ENCODE measurements around the gene FILIP1.

FILIP1 gene

GRCh38 chr6:75427329-75427728 lies 66.3 kb downstream of the FILIP1 start:
- Histone ChIP-seq H3K9ac (ENCODE audit: low read length in 5 of 5) (no peak overlapping the region), H3K4me1 (ENCODE audit: control insufficient read depth in 5 of 5, insufficient read depth in 5 of 5, low read length in 5 of 5) (peaks cover 0 to 9% (median 0%) of the 10 kb centered on the region in 5 donors), H3K9me3 (ENCODE audit: control insufficient read depth in 5 of 5, low read length in 5 of 5) (no peaks in the 10 kb centered on the region), H3K4me3 (ENCODE audit: low read depth in 1 of 5, low read length in 5 of 5) (no peak overlapping the region), H3K27ac (ENCODE audit: low read depth, low read length) (no peak overlapping the region), H3K36me3 (ENCODE audit: control insufficient read depth in 5 of 5, insufficient read depth in 5 of 5, low read length in 5 of 5) (no peaks in the 10 kb centered on the region), H3K27me3 (ENCODE audit: control insufficient read depth in 5 of 5, insufficient read depth in 4 of 5, low read length in 5 of 5) (peaks cover 0 to 2% (median 0%) of the 10 kb centered on the region in 5 donors)

DNA sequence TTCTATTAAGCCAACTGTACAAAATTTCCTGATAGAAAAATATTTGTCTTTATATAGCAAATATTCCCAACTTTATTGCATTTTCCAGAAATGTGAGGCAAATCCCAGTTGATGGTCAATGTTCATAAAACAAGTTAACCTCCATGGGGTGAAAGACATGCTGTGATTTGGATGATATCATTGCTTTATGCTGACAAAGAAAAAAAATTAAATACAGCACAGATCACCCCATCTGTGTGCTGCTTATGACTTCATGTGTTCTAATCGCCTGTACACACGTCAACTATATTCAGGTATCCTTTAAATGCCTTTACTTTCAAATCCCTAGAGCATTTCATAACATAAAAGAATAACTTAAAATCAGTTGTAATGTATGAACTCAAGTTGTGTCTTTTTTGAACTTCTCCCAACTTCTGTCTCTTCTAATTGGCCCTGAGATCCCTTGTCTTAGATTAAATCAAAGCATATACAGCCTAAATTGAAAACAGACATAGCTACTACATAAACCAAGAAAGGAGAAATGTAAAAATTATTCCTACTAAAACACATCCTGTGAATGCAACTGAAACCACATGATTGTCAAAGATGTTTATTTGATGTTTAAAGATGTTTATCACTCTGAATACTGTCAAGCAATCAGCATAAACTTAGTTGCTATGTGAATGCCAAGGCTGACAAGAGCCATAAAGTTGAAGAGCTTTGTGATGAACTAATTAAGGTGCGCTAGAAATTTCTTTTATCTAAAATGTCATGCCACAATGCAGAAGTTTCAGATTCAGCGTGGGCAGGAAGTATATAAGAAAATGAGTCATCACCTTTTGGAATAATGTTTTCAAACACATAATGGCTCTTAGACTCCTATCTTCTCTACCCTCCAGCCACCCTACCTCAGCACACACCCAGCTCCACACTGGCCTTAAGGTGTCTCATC lies 68.7 kb downstream of the FILIP1 start:
- Histone ChIP-seq H3K9me3 (ENCODE audit: control insufficient read depth in 5 of 5, low read length in 5 of 5) (no peaks in the 10 kb centered on the region), H3K36me3 (ENCODE audit: control insufficient read depth in 5 of 5, insufficient read depth in 5 of 5, low read length in 5 of 5) (no peaks in the 10 kb centered on the region), H3K27ac (ENCODE audit: low read depth, low read length) (no peak overlapping the region), H3K4me3 (ENCODE audit: low read depth in 1 of 5, low read length in 5 of 5) (no peak overlapping the region), H3K4me1 (ENCODE audit: control insufficient read depth in 5 of 5, insufficient read depth in 5 of 5, low read length in 5 of 5) (peaks cover 0 to 11% (median 0%) of the 10 kb centered on the region in 5 donors), H3K9ac (ENCODE audit: low read length in 5 of 5) (no peak overlapping the region), H3K27me3 (ENCODE audit: control insufficient read depth in 5 of 5, insufficient read depth in 4 of 5, low read length in 5 of 5) (peaks cover 0 to 2% (median 0%) of the 10 kb centered on the region in 5 donors)

DNA sequence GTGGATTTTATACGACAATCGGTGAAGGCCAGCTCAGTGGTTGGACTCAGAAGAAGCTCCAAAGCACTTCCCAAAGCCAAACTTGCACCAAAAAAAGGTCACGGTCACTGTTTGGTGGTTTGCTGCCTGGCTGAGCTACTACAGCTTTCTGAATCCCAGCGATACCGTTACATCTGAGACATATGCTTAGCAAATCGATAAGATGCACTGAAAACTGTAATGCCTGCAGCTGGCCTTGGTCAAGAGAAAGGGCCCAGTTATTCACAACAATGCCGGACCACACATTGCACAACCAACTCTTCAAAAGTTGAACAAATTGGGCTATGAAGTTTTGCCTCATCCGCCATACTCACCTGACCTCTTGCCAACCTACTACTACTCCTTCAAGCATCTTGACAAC lies 70.2 kb downstream of the FILIP1 start:
- H3K4me1 ChIP-seq (ENCODE audit: control insufficient read depth in 5 of 5, insufficient read depth in 5 of 5, low read length in 5 of 5): peaks cover 0 to 14% (median 0%) of the 10 kb centered on the region in 5 donors
- H3K4me3 ChIP-seq (ENCODE audit: low read depth in 1 of 5, low read length in 5 of 5): no peak overlapping the region
- peaks cover 0 to 2% (median 0%) of the 10 kb centered on the region in 5 donors for H3K27me3 ChIP-seq (ENCODE audit: control insufficient read depth in 5 of 5, insufficient read depth in 4 of 5, low read length in 5 of 5)
- H3K9ac ChIP-seq (ENCODE audit: low read length in 5 of 5): no peak overlapping the region
- no peaks in the 10 kb centered on the region for H3K36me3 ChIP-seq (ENCODE audit: control insufficient read depth in 5 of 5, insufficient read depth in 5 of 5, low read length in 5 of 5)
- H3K9me3 ChIP-seq (ENCODE audit: control insufficient read depth in 5 of 5, low read length in 5 of 5): no peaks in the 10 kb centered on the region
- H3K27ac ChIP-seq (ENCODE audit: low read depth, low read length): no peak overlapping the region

DNA sequence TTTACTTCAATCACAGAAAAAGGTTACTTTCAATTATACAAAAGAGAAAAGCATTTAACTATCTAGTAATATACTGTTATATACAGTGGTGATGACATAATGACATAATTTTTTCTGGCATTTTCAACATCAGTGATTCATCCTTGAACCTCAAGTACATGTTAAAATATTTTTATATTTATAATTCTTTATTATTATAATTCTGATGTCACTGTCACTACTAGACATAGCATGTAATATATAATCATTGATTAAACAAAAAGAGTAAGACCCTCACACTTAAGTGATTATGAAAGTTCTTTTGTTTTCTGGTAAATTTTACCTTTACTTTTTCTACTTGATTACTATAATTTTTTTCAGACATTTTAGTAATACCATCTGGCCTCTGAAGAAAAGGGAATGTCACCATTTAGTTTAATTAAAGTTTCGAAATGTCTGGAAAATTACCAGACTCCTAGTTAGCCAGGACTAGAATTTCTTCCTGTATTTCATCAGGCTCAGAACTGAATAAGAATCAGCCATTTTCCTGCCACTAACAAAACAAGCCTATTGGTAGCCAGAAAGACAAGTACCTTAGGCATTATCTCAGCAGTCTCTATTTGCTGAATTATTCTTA lies 71.5 kb downstream of the FILIP1 start:
- peaks cover 0 to 2% (median 0%) of the 10 kb centered on the region in 5 donors for H3K27me3 ChIP-seq (ENCODE audit: control insufficient read depth in 5 of 5, insufficient read depth in 4 of 5, low read length in 5 of 5)
- H3K4me1 ChIP-seq (ENCODE audit: control insufficient read depth in 5 of 5, insufficient read depth in 5 of 5, low read length in 5 of 5): peaks cover 0 to 15% (median 0%) of the 10 kb centered on the region in 5 donors
- H3K9ac ChIP-seq (ENCODE audit: low read length in 5 of 5): no peak overlapping the region
- no peak overlapping the region for H3K27ac ChIP-seq (ENCODE audit: low read depth, low read length)
- H3K9me3 ChIP-seq (ENCODE audit: control insufficient read depth in 5 of 5, low read length in 5 of 5): no peaks in the 10 kb centered on the region
- H3K4me3 ChIP-seq (ENCODE audit: low read depth in 1 of 5, low read length in 5 of 5): no peak overlapping the region
- H3K36me3 ChIP-seq (ENCODE audit: control insufficient read depth in 5 of 5, insufficient read depth in 5 of 5, low read length in 5 of 5): no peaks in the 10 kb centered on the region

DNA sequence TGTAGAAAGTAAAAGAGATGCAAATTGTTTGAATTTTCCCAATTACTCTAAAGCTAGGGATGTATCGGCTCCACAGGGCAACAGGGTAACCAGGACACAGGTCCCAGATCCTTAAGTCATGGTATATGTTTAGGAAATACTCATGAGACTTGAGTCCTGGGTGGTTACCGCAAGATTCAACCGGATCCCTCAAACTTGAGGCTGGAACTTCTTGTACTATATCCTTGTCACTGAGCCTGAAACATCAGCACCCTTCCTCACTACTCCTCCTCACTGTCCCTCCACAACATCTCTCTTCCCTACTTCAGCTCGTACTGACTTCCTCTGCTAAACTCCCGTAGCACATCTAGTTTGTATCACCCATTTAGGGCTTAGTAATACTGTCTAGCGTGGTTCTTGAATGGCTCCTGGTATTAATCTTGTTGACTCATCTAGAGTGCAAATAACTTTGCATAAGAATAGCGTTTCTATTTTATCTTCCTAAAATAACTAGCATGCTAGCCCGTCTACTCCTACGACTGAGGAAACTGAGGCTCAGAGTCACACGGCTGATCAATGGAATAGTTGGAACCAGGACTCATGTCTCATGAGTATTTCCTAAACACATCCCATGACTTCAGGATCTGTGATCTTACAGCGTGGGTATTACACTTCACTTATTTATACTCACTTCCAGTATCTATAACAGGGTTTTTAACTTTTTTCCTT lies 72.1 kb downstream of the FILIP1 start:
- no peak overlapping the region for H3K27ac ChIP-seq (ENCODE audit: low read depth, low read length)

DNA sequence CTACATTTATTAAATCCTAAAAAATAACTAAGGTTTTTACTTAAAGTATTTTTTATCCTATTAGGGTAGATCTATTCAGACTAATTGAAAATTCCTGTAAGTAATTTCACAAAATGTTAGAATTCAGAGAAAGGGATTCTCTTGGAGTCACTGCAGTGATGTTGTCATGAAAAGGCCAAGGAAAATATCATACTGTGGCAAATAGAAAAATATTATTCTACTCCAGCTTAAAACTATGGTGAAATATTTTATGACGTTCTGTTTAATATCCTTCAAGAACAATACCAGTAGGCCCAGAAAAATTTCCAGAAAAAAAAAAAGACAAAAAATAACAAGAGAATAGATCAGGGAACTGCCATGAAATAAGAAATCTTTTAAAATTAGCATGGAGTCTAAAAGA lies 73.6 kb downstream of the FILIP1 start:
- Histone ChIP-seq H3K4me3 (ENCODE audit: low read depth in 1 of 5, low read length in 5 of 5) (no peak overlapping the region), H3K36me3 (ENCODE audit: control insufficient read depth in 5 of 5, insufficient read depth in 5 of 5, low read length in 5 of 5) (no peaks in the 10 kb centered on the region), H3K27ac (ENCODE audit: low read depth, low read length) (no peak overlapping the region), H3K4me1 (ENCODE audit: control insufficient read depth in 5 of 5, insufficient read depth in 5 of 5, low read length in 5 of 5) (peaks cover 0 to 13% (median 0%) of the 10 kb centered on the region in 5 donors), H3K9ac (ENCODE audit: low read length in 5 of 5) (no peak overlapping the region), H3K9me3 (ENCODE audit: control insufficient read depth in 5 of 5, low read length in 5 of 5) (no peaks in the 10 kb centered on the region), H3K27me3 (ENCODE audit: control insufficient read depth in 5 of 5, insufficient read depth in 4 of 5, low read length in 5 of 5) (no peaks in the 10 kb centered on the region)

More for the DNA sequence above, 72.1 kb downstream of the FILIP1 start:
- Histone ChIP-seq H3K4me3 (ENCODE audit: low read depth in 1 of 5, low read length in 5 of 5) (no peak overlapping the region), H3K9ac (ENCODE audit: low read length in 5 of 5) (no peak overlapping the region), H3K9me3 (ENCODE audit: control insufficient read depth in 5 of 5, low read length in 5 of 5) (no peaks in the 10 kb centered on the region), H3K27me3 (ENCODE audit: control insufficient read depth in 5 of 5, insufficient read depth in 4 of 5, low read length in 5 of 5) (peaks cover 0 to 1% (median 0%) of the 10 kb centered on the region in 5 donors), H3K4me1 (ENCODE audit: control insufficient read depth in 5 of 5, insufficient read depth in 5 of 5, low read length in 5 of 5) (peaks cover 0 to 15% (median 0%) of the 10 kb centered on the region in 5 donors), H3K36me3 (ENCODE audit: control insufficient read depth in 5 of 5, insufficient read depth in 5 of 5, low read length in 5 of 5) (no peaks in the 10 kb centered on the region)

- Histone ChIP-seq H3K4me1 (ENCODE audit: control insufficient read depth in 5 of 5, insufficient read depth in 5 of 5, low read length in 5 of 5) (peaks cover 0 to 17% (median 0%) of the 10 kb centered on the region in 5 donors), H3K27me3 (ENCODE audit: control insufficient read depth in 5 of 5, insufficient read depth in 4 of 5, low read length in 5 of 5) (no peaks in the 10 kb centered on the region), H3K9me3 (ENCODE audit: control insufficient read depth in 5 of 5, low read length in 5 of 5) (no peaks in the 10 kb centered on the region), H3K4me3 (ENCODE audit: low read depth in 1 of 5, low read length in 5 of 5) (no peak overlapping the region), H3K27ac (ENCODE audit: low read depth, low read length) (no peak overlapping the region), H3K9ac (ENCODE audit: low read length in 5 of 5) (no peak overlapping the region), H3K36me3 (ENCODE audit: control insufficient read depth in 5 of 5, insufficient read depth in 5 of 5, low read length in 5 of 5) (no peaks in the 10 kb centered on the region)
These were observed 74.2 kb downstream of the FILIP1 start for GRCh38 chr6:75419416-75419815.

DNA sequence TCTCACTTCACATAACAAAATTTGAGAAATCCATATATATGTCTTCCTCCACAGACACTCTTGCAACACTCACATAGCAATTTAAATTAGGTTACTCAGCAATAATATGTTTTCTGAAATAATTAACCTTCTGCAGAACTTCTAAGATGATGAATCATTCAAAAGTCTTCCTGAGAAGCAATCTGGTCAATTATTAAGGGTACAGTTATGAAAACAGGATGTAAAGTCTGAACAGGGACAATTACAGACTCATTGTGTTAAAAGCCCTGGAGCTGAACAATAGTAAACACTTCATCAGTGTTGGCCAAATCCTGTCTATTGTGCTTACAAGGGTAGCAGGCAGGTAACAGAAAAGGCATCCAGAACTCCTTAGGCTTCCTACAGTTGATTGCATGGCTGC lies 75.4 kb downstream of the FILIP1 start:
- H3K27ac ChIP-seq (ENCODE audit: low read depth, low read length): no peak overlapping the region
- peaks cover 0 to 27% (median 3%) of the 10 kb centered on the region in 5 donors for H3K4me1 ChIP-seq (ENCODE audit: control insufficient read depth in 5 of 5, insufficient read depth in 5 of 5, low read length in 5 of 5)

DNA sequence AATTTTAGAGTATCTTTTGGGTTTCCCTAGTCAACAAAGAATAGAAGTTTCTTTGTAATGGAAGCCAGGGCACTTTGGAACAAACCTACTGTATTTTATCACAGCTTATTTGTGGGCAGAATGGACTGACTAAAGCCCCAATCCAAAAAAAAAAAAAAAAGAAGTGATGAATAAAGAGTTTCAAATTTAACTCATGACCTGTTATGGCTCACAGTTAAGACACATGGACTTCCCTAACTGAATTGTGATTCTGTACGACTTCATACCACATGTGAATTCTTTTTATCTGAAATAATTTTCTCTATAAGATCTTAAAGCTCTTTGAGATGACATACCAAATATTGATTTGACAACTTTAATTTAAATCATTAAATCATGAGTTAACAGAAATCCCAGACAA lies 77.2 kb downstream of the FILIP1 start:
- Histone ChIP-seq H3K4me3 (ENCODE audit: low read depth in 1 of 5, low read length in 5 of 5) (no peak overlapping the region), H3K27me3 (ENCODE audit: control insufficient read depth in 5 of 5, insufficient read depth in 4 of 5, low read length in 5 of 5) (no peaks in the 10 kb centered on the region), H3K4me1 (ENCODE audit: control insufficient read depth in 5 of 5, insufficient read depth in 5 of 5, low read length in 5 of 5) (peaks cover 0 to 27% (median 3%) of the 10 kb centered on the region in 5 donors)

More for the DNA sequence above, 75.4 kb downstream of the FILIP1 start:
- H3K9me3 ChIP-seq (ENCODE audit: control insufficient read depth in 5 of 5, low read length in 5 of 5): no peaks in the 10 kb centered on the region
- no peaks in the 10 kb centered on the region for H3K36me3 ChIP-seq (ENCODE audit: control insufficient read depth in 5 of 5, insufficient read depth in 5 of 5, low read length in 5 of 5)
- H3K4me3 ChIP-seq (ENCODE audit: low read depth in 1 of 5, low read length in 5 of 5): no peak overlapping the region
- no peak overlapping the region for H3K9ac ChIP-seq (ENCODE audit: low read length in 5 of 5)
- H3K27me3 ChIP-seq (ENCODE audit: control insufficient read depth in 5 of 5, insufficient read depth in 4 of 5, low read length in 5 of 5): no peaks in the 10 kb centered on the region

More for the DNA sequence above, 77.2 kb downstream of the FILIP1 start:
- Histone ChIP-seq H3K27ac (ENCODE audit: low read depth, low read length) (no peak overlapping the region), H3K36me3 (ENCODE audit: control insufficient read depth in 5 of 5, insufficient read depth in 5 of 5, low read length in 5 of 5) (no peaks in the 10 kb centered on the region), H3K9ac (ENCODE audit: low read length in 5 of 5) (no peak overlapping the region), H3K9me3 (ENCODE audit: control insufficient read depth in 5 of 5, low read length in 5 of 5) (no peaks in the 10 kb centered on the region)

Measured in subcutaneous abdominal adipose tissue (tissue), 5 donors.